T-helper 1 cell treated with Interleukin-12 subunit alpha and Interleukin-12 subunit beta and Interleukin-4 antibody, amounts not matched to agents 30 μg/mL and 1 μg/mL, for 36 hours (primary cell): ENCODE data around the gene SRRM2.

Experiments used
- H3K27ac Mint-ChIP-seq: one replicate; pipeline ENCODE4 v1.8.0; 2021; ENCODE audit warnings: mild to moderate bottlenecking, mixed read lengths
- H3K27me3 Mint-ChIP-seq: one replicate; pipeline ENCODE4 v1.8.0; 2021; ENCODE audit warnings: low read depth, mixed read lengths
- H3K36me3 Mint-ChIP-seq: one replicate; pipeline ENCODE4 v1.8.0; 2021; ENCODE audit warnings: low read depth, mixed read lengths
- H3K4me1 Mint-ChIP-seq: one replicate; pipeline ENCODE4 v1.8.0; 2021; ENCODE audit warnings: low read depth, mixed read lengths
- H3K4me3 Mint-ChIP-seq: one replicate; pipeline ENCODE4 v1.8.0; 2021; ENCODE audit warnings: mild to moderate bottlenecking, moderate library complexity, mixed read lengths
- H3K9me3 Mint-ChIP-seq: one replicate; pipeline ENCODE4 v1.8.0; 2021; ENCODE audit warnings: mixed read lengths

The SRRM2 gene

GRCh38 chr16:2814551-2815298 lies 62.3 kb downstream of the SRRM2 start:
- Mint-ChIP-seq H3K27me3 (no peaks in the 10 kb centered on the region), H3K27ac (no peak overlapping the region), H3K9me3 (no peaks in the 10 kb centered on the region), H3K4me3 (no peak overlapping the region), H3K4me1 (no peaks in the 10 kb centered on the region), H3K36me3 (no peaks in the 10 kb centered on the region)

- Mint-ChIP-seq H3K36me3 (no peaks in the 10 kb centered on the region), H3K4me1 (no peaks in the 10 kb centered on the region), H3K27me3 (no peaks in the 10 kb centered on the region), H3K27ac (no peak overlapping the region), H3K9me3 (no peaks in the 10 kb centered on the region), H3K4me3 (no peak overlapping the region)
Observed at GRCh38 chr16:2815299-2815771, 62.9 kb downstream of the SRRM2 start.

- no peak within 1 kb of the TSS for H3K27ac Mint-ChIP-seq
- H3K36me3 Mint-ChIP-seq: no peaks in the 10 kb centered on the region
- H3K27me3 Mint-ChIP-seq: no peaks in the 10 kb centered on the region
- H3K4me1 Mint-ChIP-seq: no peaks in the 10 kb centered on the region
- H3K9me3 Mint-ChIP-seq: no peaks in the 10 kb centered on the region
- no peak within 1 kb of the TSS for H3K4me3 Mint-ChIP-seq
Observed at GRCh38 chr16:2816751-2817339, 64.4 kb downstream of the SRRM2 start, which contains the start of gene PRSS21. Gene PRSS21, plus strand, starts transcription at chr16:2817237. Its CDS starts 32 bp downstream, at chr16:2817269.

GRCh38 chr16:2817340-2818271 lies 65.2 kb downstream of the SRRM2 start:
- H3K4me1 Mint-ChIP-seq: no peaks in the 10 kb centered on the region
- H3K27me3 Mint-ChIP-seq: no peaks in the 10 kb centered on the region
- no peaks in the 10 kb centered on the region for H3K36me3 Mint-ChIP-seq
- no peak overlapping the region for H3K27ac Mint-ChIP-seq
- H3K9me3 Mint-ChIP-seq: no peaks in the 10 kb centered on the region
- no peak overlapping the region for H3K4me3 Mint-ChIP-seq

GRCh38 chr16:2818272-2818876 lies 65.9 kb downstream of the SRRM2 start:
- no peak overlapping the region for H3K4me3 Mint-ChIP-seq
- H3K9me3 Mint-ChIP-seq: no peaks in the 10 kb centered on the region
- no peak overlapping the region for H3K27ac Mint-ChIP-seq
- no peaks in the 10 kb centered on the region for H3K4me1 Mint-ChIP-seq
- H3K27me3 Mint-ChIP-seq: peaks cover 4% of the 10 kb centered on the region
- no peaks in the 10 kb centered on the region for H3K36me3 Mint-ChIP-seq

GRCh38 chr16:2819179-2819938 lies 66.9 kb downstream of the SRRM2 start:
- H3K27me3 Mint-ChIP-seq: peaks cover 4% of the 10 kb centered on the region
- H3K9me3 Mint-ChIP-seq: no peaks in the 10 kb centered on the region
- H3K4me1 Mint-ChIP-seq: no peaks in the 10 kb centered on the region
- H3K4me3 Mint-ChIP-seq: no peak overlapping the region
- H3K27ac Mint-ChIP-seq: no peak overlapping the region
- no peaks in the 10 kb centered on the region for H3K36me3 Mint-ChIP-seq

- no peaks in the 10 kb centered on the region for H3K36me3 Mint-ChIP-seq
- H3K4me1 Mint-ChIP-seq: no peaks in the 10 kb centered on the region
- H3K9me3 Mint-ChIP-seq: no peaks in the 10 kb centered on the region
- no peak overlapping the region for H3K4me3 Mint-ChIP-seq
- H3K27me3 Mint-ChIP-seq: peaks cover 4% of the 10 kb centered on the region
- no peak overlapping the region for H3K27ac Mint-ChIP-seq
Observed at GRCh38 chr16:2819939-2820835, 67.7 kb downstream of the SRRM2 start.
